Measurements from ENCODE around the gene TRIM51G.
"Not testable (repeated sequence)": the region's sequence is repeated elsewhere in the genome, so short reads cannot be mapped to it uniquely, and the experiment has no call there.

DNA sequence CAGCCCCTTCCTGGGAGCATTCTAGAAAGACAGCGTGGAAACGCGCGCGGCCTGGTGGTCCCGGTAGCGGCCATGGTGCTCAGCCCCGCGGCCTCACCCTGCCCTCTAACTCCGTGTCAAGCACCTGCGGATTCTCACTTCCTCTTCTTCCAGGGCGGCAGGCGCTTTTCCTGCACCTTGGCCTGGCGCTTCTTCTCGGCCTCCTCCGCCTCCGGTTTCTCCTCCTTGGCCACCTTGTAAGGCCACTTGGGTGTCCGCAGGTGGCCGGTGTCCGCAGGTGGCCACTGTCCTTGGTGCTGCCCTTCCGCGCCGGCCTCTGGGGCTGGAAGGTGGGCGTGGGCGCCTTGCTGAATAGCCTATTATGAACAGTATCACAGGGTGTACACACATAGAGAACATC, 15.1 kb downstream of the TRIM51G start:
- TF ChIP-seq, protein P1, sequence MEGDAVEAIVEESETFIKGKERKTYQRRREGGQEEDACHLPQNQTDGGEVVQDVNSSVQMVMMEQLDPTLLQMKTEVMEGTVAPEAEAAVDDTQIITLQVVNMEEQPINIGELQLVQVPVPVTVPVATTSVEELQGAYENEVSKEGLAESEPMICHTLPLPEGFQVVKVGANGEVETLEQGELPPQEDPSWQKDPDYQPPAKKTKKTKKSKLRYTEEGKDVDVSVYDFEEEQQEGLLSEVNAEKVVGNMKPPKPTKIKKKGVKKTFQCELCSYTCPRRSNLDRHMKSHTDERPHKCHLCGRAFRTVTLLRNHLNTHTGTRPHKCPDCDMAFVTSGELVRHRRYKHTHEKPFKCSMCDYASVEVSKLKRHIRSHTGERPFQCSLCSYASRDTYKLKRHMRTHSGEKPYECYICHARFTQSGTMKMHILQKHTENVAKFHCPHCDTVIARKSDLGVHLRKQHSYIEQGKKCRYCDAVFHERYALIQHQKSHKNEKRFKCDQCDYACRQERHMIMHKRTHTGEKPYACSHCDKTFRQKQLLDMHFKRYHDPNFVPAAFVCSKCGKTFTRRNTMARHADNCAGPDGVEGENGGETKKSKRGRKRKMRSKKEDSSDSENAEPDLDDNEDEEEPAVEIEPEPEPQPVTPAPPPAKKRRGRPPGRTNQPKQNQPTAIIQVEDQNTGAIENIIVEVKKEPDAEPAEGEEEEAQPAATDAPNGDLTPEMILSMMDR (IDR thresholded peaks at IDR 0.05), result not testable (repeated sequence)
- TF ChIP-seq ZFX (IDR thresholded peaks at IDR 0.05; ENCODE audit: borderline replicate concordance), result not testable (repeated sequence)

Data from 22Rv1 (cell line).